GM19099 (cell line): ENCODE measurements around the gene ZNF492.

Experiments used
- POLR2A ChIP-seq: IDR thresholded peaks from 3 replicates; pipeline ENCODE4 v1.6.1; 2011; ENCODE audit warnings: low read depth; ENCODE audit not compliant: insufficient read length; ENCODE audit errors: extremely low read depth

The ZNF492 gene

DNA sequence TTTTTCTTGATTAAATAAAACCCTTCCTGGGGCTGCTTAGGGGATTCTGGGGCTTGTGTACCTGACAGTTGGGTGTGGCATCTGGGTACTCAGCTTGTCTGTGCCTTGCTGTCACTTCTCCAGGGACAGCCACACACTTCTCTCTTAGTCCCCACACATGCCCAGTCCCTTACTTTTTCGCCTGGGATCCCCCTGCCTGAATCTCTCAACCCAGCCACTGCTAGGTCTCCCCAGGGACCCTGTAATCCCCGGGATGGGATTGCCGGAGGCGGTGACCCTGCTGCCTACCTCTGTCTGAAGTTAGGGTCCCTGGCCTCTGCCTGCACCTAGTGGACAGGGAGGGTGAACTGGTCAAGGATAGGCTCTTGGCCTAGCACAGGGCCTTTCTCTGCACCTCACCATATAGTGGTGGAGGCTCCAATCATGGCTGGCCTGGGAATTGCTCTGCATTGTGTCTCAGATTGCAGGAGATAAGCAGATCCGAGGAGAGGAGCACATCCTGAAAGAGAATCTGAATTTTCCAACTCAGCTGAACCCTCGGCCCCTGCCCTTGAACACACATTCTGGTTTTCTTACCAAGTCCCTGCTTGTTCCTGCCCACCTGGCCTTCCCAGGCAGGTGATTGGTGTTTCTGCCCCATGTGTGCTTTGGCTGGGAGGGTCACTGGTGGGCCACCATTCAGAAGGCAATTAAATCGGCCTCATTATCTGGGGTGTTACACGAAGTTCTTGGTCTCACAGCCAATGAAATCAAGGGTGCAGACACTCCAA, 8.7 kb upstream of the ZNF492 start:
- TF ChIP-seq POLR2A, result no peak

DNA sequence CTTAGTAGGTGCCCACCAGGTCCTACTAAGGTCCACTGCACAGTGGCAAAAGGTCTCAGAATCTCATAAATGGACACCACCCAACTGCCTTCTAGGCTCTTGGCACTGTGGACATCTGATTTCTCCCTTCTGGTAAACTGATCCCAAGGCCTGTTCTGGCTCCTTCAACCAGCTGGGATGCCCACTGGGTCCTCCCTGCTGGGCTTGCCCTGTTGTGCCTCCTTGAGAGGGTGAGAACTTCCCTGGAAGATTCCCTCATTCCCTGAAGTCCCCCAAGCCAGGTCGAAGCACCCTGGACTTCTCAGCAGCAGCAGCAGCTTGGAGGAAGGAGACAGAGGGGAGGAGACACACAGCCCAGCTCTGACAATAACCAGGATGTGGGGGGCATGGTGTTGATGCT, 6.6 kb upstream of the ZNF492 start:
- TF ChIP-seq POLR2A, result no peak

DNA sequence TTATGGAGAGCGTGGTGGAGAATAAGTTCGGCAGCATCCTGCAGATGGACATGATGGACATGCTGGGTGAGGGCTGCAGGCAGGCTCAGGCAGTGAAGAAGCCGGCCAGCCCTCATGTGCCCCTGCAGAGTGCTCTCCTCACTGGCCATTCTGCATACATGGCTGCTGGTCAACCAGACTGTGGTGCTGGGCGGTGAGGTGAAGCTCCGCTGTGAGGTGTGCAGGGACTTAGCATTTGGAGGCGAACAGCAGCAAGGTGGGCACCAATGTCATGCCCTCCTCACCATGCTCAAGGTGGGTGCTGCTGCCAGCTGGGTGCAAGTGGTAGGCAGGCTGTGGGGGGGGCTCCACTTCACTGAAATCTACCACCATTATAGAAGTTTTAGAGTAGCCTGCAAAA, 5.7 kb upstream of the ZNF492 start:
- TF ChIP-seq POLR2A, result no peak

DNA sequence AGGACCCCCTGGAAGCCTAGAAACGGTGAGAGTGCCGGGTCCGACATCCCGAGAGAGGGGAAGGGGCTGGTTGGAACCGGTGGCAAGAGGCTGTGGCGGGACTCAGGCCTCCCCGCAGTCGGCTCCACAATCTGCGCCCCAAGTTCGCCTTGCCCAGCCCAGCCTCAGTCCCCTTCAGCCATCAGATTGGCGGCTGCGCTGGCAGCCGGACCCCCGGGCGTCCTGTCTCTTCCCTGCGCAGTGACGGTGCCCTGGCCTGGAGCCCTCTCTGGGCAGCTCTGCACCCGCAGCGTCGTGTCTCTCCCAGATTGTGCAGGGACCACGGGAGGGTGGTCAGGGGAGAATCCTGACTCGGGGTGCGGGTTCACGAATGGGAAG, 315 bp downstream of the ZNF492 start:
- TF ChIP-seq POLR2A, result no peak

DNA sequence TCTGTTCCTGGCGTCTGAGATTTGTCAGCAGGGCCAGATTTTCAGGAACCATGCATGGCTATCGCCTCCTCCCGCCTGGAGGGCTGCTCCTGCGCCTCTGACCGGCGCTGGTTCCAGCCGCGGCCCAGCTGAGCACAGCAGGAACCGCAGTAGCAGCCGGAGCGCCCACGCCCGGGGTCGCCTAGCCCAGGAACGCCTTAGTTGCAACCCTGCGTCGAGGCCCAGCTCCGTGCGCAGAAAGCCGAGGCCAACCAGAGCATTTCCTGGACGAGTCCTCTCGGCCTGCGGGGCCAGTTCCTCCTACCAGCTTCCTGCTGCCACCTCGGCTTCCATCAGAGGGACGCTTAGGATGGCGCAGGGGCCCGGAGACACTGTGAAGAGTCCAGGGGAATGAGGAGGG, 74.9 kb downstream of the ZNF492 start:
- TF ChIP-seq POLR2A, result no peak
